Stimulated activated CD4-positive, alpha-beta T cell treated with anti-CD3 and anti-CD28 coated beads, Interleukin-4, amount 100 ng/mL, for 1 hour (primary cell): ENCODE data around the gene ATP8A1.

Experiments used
- DNase-seq: peaks from one replicate; pipeline ENCODE4 v3.0.0-alpha.2; 2020

Gene ATP8A1

GRCh38 chr4:42454755-42455420 lies 202.0 kb downstream of the ATP8A1 start:
- no peak for DNase-seq

DNA sequence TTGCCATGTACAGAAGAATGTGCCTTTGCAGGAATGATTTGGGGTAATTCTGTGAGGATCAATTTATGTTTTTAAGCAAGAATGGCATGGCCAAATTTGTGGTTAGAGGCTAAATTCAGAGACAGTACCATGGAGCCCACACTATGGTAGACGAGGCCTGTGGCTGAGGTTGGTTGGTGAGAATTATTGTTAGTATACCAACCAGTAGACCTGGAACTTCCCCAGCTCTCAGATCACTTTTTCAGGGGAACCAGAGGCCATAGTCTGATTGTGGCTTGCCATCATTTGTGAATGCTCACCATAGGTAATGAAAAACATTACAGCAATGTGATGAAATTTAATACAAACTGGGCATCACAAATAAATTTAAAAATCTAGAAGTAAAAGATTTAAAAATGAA lies 203.3 kb downstream of the ATP8A1 start:
- DNase-seq, result no peak

DNA sequence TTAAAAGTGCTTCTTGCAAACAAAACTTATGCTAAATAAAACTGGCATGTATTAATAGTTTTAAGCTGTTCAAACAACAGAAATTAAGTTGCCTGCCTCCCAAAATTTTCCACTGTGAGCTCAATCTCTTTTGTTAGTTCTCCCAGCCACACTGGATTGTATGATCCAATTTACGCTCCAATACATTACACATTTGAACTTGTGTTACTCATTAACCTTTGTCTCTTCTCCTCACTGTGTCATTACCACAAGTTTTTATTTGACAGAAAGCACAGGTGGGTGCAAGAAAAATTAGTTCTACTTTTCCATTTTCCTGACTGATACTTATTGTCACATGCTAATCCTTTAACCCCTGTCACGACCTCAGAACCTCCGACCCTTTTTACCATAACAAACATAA lies 204.1 kb downstream of the ATP8A1 start:
- DNase-seq, result no peak

- DNase-seq, result no peak
Observed at GRCh38 chr4:42446823-42447222, 210.1 kb downstream of the ATP8A1 start.

GRCh38 chr4:42445038-42445437 lies 211.9 kb downstream of the ATP8A1 start:
- DNase-seq, result no peak

- no peak for DNase-seq
Observed at GRCh38 chr4:42442601-42443000, 214.3 kb downstream of the ATP8A1 start.

- no peak for DNase-seq
Observed at GRCh38 chr4:42440083-42440482, 216.8 kb downstream of the ATP8A1 start.

DNA sequence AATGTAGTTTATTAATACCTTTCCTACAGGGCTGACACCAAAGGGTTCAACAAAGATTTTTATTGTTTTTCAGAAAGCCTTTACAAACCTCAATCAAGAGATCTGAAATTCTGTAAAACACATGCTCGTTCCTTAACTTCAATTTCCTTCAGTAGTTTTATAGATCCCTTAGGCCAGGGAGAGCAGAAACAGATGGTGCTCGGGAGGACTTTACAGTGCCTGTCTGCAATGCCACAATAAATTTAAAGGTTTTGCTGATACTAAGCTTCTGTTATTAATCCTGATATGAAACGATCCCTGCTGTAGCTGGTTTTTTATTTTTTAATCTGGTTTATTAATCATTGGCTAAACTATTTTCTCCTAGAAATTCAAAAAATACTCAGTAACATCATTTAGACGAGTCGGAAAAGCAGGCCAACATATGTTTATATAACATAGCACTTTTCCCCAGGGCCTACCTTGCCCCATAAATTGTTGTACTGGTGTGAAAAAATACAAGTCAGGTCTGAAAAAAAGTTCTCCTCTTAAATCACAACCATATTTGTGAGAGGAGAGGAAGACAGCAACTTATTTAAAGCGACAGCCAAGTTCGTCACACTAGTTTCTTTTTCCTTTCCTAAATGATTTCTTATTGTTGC lies 219.9 kb downstream of the ATP8A1 start:
- DNase-seq, result no peak

DNA sequence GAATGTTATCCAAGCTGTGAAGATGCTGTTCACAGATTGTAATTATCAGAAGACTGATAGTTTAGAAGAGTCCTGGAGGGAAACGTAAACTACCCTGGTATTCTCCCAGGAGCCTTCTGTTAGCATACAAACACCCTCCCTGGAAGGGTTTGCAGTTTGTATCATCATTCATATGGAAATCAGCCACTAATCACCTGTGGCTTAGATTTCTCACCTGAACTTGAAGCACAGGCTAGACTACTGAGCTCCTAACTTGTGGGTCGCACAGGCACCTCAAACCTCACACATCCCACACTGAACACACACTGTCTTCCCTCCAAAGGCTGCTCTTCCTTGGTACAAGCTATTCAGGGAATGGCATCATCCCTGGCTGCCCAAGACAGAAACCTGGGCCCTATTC lies 228.9 kb downstream of the ATP8A1 start:
- DNase-seq, result no peak

DNA sequence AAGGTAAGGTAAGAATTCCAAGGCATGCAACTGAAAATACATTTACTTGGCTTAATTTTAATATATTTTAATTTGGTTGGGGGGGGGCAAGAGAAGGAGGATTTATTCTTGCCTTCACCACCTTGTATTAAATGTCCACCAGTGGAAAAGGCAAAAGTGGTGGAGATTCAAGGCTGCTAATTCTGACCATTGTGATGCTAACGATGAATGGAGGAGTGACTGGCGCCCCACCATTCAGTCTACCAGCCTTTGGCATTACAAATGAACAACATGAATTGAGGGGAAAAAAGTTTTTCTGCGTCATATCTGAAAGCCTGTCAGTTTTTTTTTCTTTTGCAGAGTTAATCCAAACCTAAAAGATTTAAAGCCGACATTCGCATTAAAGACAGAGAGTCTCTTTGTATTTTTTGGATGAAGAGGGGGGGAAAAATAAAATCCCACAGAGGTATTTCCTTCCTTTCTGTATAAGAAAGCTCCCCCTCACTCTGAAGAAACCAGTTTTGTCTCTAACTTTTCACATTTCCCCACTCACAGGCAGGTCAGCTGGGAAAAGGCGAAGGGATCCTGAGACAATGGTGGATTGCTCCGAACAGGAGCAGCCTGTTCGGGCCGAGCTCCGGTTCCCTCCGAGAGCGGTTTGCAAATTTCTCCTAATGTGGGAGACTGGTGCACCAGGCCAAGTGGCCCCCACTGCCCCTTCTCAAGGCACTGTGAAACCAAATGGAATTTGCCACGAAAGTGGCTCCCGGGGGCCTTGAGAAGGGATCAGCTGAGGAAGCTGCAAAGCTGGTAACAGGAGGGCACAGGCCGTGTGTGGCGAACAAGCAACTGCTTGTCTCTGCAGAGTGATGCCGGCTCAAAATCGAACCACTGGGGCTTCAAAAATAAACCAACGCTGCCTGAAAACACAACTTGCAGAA lies 231.5 kb downstream of the ATP8A1 start:
- DNase-seq, result no peak

GRCh38 chr4:42420140-42420539 lies 236.8 kb downstream of the ATP8A1 start:
- DNase-seq, result no peak

- no peak for DNase-seq
Observed at GRCh38 chr4:42417550-42417949, 239.4 kb downstream of the ATP8A1 start.

DNA sequence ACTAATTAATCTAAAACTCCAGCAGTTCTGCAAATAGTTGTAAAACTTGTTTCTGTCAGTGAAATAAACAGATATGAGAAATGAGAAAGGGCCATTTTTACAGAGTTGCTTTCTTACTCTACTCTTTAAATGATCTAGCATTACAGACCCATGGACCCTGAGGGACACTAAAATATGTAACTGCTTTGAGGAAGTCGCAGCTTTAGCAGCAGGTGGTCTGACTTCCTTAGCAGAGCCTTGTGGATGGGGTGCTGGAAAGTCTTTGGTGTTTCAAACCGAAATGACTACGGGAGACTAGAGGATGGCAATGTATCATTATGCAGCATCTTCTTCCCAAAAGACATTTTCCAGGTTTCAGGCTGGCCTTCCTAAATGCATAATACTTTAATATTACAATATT lies 240.9 kb downstream of the ATP8A1 start:
- DNase-seq, result no peak

GRCh38 chr4:42415281-42415680 lies 241.6 kb downstream of the ATP8A1 start:
- DNase-seq, result no peak

DNA sequence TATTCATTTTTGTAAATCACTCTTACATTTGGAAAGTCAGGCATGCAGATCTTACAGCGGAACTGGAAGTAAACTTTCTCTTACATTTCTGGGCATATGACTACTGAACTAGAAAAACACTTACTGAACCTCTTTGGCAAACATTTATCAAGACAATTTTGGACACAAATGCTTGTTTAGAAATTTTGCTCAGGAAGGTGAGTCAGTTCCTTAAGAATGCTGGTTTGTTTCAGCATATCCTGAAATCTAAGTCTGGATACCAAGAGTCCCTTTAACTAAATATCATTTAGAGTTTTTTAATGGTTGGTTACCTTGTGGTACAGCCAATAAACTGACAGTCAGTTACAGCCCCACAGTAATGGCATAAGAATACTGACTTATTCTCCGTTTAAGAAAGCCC lies 244.7 kb downstream of the ATP8A1 start:
- no peak for DNase-seq

DNA sequence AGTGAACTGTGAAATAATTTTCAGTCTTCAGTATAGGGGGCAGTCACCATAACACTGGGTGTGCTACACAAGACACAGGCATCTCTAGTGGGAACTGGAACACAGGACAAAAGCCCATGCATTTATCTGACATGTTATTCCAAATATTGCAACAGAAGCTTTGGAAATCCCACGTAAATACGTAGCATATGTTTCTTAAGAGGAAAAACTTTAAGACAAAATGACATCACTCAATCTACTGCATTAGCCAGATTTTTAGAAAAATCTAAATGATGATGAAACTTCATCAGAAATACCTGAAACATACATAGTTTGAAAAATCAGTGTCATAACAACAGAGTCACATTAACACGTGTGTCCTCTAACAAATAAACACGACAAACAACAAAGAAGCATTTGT lies 245.1 kb downstream of the ATP8A1 start:
- DNase-seq, result no peak

DNA sequence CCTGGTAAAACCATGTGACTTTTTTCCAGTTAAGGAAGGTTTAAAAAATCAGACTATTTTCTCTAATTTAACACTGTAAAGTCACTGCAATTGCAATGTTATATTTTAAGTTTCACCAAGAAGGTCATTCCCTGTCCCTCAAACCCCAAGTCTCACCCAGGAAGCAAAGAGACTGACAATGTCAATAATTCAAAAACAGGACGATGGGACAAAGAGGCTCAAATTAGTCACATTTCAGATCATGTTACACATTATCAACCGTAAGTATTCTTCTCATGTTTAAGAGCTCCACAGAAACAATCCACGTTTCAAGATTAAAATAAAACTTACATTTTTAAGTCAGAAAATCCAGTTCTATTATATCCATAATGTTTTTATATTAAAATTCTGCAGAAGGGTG lies 246.5 kb downstream of the ATP8A1 start:
- no peak for DNase-seq

DNA sequence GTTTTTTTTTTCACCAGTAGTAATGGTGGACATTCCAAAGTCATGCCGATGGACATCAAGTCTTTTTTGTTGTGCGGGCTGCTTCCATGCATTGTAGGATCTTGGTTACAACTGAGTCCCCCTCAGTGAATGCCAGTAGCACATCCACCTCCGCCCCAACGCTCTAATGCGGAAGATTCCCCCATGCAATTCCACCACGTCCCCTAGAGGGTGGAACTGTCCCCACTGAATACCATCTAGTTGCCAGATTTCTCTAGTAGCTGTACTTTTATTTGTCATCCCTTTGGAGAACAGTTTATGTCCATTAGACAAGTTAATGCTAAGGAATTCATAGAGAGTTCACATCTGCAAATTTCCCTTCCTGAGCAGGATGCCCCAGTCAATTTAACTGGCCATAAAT lies 252.9 kb downstream of the ATP8A1 start:
- DNase-seq, result no peak

DNA sequence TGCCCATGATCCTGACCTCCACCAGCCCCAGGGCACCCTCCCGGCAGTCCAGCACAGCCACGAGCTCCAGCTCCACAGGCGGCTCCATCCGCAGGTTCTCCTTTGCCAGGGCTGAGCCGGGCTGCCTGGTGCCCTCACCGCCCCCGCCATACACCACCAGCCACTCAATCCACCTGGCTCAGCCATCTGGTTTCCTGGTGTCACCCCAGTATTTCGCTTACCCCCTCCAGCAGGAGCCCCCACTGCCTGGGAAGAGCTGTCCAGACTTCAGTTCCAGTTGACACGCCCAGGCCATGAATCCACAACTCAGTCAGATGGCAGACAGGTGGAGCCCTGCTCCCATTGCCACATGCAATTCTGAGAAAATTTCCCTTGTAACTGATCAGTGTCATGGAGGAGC lies 255.7 kb downstream of the ATP8A1 start:
- DNase-seq, result no peak

DNA sequence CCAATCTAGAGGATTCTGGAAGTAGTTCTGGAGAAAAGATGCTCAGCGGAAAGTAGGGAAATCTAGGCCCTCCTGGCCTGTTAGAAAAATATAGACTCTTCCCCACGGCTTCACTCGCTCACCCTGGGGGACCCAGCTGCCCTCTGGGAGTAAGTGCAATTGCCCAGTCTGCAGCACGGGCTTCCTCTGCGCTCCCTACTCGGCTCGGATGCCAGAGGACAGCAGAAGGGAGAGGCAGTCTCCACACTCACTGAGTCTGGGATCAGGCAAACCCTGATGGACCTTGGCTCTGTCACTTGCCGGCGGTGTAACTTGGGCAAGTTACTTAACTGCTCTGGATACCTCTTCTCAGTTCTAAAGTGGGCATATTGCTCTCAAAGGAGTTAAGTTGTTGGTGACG lies 257.5 kb downstream of the ATP8A1 start:
- no peak for DNase-seq

GRCh38 chr4:42398871-42399331 lies 258.0 kb downstream of the ATP8A1 start:
- DNase-seq, result no peak

DNA sequence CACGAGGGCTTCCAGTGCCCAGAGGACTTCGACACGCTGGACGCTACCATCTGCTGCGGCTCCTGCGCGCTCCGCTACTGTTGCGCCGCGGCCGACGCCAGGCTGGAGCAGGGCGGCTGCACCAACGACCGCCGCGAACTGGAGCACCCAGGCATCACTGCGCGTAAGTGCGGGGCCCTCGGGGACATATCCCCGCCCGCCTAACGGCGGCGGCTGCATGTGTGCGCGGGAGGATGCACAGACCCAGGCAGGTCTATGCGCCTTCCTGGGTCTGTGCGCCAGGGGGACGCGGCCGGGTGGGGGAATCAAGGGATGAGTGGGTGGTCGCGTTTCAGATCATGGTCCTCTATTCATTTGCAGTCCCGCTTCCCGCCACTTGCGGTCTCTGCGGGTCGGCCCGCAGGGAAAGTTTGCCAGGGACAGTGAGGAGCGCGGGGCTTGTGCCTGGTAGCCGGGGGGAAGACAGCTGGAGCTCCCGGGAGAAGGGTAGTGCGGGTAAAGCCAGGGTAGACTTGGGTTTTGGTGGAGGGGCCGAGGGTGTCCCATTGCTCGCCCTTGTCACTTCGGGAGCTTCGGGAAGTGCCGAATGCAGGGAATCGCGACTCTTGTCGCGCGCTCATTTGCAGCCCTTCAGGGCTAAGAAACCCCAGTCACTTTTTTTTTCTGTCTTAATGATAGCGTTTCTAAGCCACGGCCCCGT lies 258.6 kb downstream of the ATP8A1 start:
- DNase-seq, result no peak

- DNase-seq, result no peak
Observed at GRCh38 chr4:42397635-42398170, 259.2 kb downstream of the ATP8A1 start.
